ENCODE results near the gene GRIN3B.

GRIN3B gene

GRCh38 chr19:1003283-1003682, 3.1 kb downstream of the GRIN3B start:
- TF ChIP-seq CTCF (IDR thresholded peaks at IDR 0.05; ENCODE audit: low read depth, low read length, missing control alignments): no peak
- no peak for DNase-seq (ENCODE audit: low read depth)
- no peak overlapping the region for H3K4me3 ChIP-seq (ENCODE audit: low read depth, low read length)

GRCh38 chr19:1004204-1004802, 4.1 kb downstream of the GRIN3B start:
- H3K4me3 ChIP-seq (ENCODE audit: low read depth, low read length): no peak overlapping the region
- TF ChIP-seq CTCF (IDR thresholded peaks at IDR 0.05; ENCODE audit: low read depth, low read length, missing control alignments): no peak
- no peak for DNase-seq (ENCODE audit: low read depth)

GRCh38 chr19:1004803-1005664, 4.8 kb downstream of the GRIN3B start:
- no peak for TF ChIP-seq CTCF (IDR thresholded peaks at IDR 0.05; ENCODE audit: low read depth, low read length, missing control alignments)
- H3K4me3 ChIP-seq (ENCODE audit: low read depth, low read length): no peak overlapping the region
- no peak for DNase-seq (ENCODE audit: low read depth)

- DNase-seq (ENCODE audit: low read depth): no peak
These were observed 6.6 kb downstream of the GRIN3B start for GRCh38 chr19:1006711-1007398.

GRCh38 chr19:1007399-1008251, 7.4 kb downstream of the GRIN3B start:
- no peak overlapping the region for H3K4me3 ChIP-seq (ENCODE audit: low read depth, low read length)
- no peak for TF ChIP-seq CTCF (IDR thresholded peaks at IDR 0.05; ENCODE audit: low read depth, low read length, missing control alignments)
- no peak for DNase-seq (ENCODE audit: low read depth)

More at GRCh38 chr19:1006711-1007398, 6.6 kb downstream of the GRIN3B start:
- no peak overlapping the region for H3K4me3 ChIP-seq (ENCODE audit: low read depth, low read length)
- no peak for TF ChIP-seq CTCF (IDR thresholded peaks at IDR 0.05; ENCODE audit: low read depth, low read length, missing control alignments)

GRCh38 chr19:1008268-1009040, 8.2 kb downstream of the GRIN3B start:
- DNase-seq (ENCODE audit: low read depth): no peak
- no peak for TF ChIP-seq CTCF (IDR thresholded peaks at IDR 0.05; ENCODE audit: low read depth, low read length, missing control alignments)
- H3K4me3 ChIP-seq (ENCODE audit: low read depth, low read length): no peak overlapping the region
